HS-27A (cell line): ENCODE data around the gene ONECUT3.
"Not testable (repeated sequence)": the region's sequence is repeated elsewhere in the genome, so short reads cannot be mapped to it uniquely, and the experiment has no call there.

Experiments
- DNase-seq: peaks from one replicate; pipeline ENCODE4 v3.0.0-alpha.2; 2012; ENCODE audit warnings: low read depth, missing footprints

The ONECUT3 gene

DNA sequence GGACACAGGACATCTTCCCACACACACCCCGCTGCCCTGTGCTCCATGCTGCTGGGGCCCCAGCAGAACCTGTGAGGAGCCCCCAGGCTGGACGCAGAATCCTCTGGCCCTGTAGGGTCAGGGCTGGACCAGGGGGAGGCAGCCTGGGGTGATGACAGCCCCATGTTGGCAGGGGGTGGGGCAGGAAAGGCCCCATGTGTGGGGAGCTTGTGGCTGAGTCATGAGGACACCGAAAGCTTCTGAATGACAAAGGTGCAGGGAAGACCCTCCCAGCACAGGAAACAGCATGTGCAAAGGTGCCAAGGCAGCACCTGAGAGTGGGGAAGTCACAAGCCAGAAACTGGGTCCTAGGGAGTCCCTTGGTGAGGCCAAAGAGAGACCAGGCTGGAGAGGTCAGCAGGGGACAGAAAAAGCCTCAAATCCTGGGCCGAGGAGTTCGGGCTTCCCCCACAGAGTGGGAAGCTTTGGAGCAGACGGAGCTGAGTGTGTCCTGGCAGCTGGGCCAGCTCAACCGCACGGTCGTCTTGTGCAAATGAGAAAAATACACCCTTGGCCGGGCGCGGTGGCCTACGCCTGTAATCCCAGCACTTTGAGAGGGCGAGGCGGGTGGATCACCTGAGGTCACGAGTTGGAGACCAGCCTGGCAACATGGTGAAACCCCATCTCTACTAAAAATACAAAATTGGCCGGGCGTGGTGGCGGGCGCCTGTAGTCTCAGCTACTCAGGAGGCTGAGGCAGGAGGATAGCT is 41.3 kb downstream of the ONECUT3 start:
- no peak for DNase-seq

- DNase-seq = no peak
Measured at GRCh38 chr19:1796395-1797142, 43.3 kb downstream of the ONECUT3 start.

GRCh38 chr19:1797313-1797712 is 44.0 kb downstream of the ONECUT3 start:
- not testable (repeated sequence) for DNase-seq

- no peak for DNase-seq
Measured at GRCh38 chr19:1799695-1800342, 46.5 kb downstream of the ONECUT3 start.

DNA sequence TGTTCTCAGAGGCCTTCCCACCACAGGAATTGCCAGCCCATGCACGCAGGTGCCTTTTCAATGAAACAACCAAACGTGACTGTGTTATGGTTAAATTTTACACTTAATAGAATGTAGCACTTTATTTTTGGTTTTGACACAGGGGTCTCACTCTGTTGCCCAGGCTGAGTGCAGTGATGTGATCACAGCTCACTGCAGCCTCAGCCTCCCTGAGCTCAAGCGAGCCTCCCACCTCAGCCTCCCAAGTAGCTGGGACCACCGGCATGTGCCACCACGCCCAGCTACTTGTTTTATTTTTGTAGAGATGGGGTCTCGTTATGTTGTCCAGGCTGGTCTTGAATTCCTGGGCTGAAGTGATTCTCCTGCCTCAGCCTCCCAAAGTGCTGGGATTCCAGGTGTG is 51.6 kb downstream of the ONECUT3 start:
- no peak for DNase-seq

- DNase-seq = no peak
Measured at GRCh38 chr19:1805401-1806183, 52.3 kb downstream of the ONECUT3 start.

DNA sequence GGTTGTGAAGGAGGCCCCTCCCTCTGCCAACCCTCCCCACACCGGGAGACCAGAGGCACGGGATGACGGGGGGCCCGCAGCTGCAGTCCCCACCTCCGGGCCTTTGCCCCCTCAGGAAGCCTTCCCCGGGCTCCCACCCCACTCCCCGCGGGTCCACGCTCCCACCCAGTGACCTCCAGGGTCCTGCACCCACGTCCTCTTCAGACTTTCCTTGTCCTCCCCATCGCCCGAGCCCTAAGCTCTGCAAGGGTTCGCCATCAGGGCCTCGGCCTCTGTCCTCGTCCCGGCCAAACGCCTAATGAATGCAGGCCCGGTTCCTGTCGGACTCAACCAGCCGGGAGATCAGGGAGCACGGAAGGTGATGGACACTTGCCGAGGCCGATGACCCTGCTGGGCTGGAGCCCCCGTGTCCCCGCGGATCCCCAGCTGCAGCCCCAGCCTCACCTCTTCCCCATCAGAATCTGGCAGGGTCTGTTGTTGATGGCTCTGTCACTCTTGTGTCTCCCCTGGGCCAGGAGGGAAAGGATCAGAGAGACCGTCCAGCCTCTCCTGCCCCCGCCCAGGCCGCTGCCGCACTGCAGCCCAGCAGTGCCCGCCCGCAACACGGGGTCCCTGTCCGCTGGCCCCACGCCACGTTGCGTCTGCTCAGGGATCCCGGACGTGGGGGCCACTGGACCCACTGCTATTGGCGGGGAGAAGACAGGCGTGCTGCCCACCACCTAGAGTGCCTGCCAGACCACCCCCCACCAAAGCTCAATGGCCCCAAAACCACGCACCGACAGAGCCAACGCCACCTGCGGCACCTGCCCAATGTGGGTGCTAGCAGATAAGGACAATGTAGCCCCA is 53.1 kb downstream of the ONECUT3 start:
- no peak for DNase-seq

DNA sequence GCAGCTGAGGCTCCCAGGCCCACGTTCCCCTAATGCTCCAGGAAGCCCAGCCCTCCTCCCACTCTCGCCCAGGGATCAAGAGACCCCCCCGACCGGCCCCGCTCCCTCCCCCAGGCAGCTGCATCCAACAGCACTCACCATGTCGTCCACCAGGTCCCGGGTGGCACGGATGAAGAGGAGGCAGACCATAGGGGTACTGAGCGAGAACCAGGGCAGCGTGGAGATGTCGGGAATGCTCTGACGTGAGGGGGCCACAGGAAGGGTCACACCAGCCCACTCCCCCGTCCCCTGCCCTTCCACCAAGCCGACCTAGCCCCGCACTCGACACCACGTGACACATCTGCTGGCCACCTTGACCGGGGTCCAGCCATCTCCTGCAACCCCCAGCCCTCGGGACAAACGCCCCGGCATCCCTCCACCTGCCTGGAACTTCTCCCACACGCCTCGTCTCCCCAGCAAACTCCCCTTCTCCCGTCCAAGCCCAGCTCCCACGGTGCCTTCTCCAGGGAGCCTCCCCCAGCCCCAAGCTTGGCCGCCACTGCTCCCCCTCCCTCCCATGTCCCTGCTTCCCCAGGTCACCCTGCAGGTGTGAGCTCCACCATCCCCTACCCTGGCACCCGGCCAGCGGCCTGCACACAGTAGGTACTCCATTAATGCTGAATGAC is 53.9 kb downstream of the ONECUT3 start:
- DNase-seq = no peak

DNA sequence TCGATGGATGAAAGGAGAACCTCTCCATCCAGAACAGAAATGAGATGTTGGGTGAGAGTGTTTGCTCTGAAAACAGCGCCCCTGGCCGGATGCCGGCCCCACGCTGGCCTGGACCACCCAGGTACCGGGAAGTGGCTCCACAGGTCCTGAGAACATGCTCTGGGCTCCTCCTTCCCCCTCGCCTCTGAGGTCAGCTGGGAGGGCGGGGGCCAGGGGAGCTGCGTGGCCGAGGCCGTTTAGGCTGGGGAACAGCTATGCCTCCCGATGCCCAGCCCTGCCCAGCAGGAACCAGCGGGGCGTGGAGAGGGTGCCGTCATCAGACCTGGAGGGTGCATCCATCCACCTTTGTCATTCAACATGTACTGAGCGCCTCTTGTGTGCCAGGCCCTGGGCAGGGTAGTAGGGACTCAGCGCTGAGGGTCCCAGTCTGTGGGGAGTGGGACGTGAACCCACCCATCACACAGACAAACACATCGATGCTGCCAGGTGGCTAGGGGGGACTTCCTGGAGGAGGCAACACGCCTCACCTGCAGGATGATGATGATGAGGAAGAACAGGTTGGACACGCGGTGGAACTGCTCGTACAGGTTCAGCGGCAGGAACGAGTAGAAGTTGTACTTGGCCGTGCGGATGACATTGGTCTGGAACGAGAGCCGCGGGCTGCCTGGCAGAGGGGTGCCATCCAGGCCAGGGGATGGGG is 54.5 kb downstream of the ONECUT3 start:
- no peak for DNase-seq

GRCh38 chr19:1808395-1808731 is 55.1 kb downstream of the ONECUT3 start:
- DNase-seq = no peak

DNA sequence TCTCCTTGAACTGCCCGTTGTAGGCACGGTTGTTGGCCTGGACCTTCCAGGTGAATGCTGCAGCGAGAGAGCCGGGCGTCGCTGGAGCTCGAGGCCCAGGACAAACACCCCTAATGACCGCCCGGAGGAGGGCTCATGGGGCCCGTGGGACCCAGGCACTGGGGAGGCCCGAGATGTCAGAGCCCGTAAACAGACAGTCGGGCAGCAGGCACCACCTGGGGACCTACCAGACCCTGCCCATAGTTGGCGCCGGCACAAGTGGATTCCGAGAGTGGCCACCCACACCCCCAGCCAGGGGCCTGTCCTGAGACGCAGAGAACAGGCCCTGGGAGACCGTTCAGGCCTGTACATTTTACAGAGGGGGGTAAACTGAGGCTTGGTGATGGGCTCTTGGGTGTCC is 56.4 kb downstream of the ONECUT3 start:
- DNase-seq = no peak

- DNase-seq = no peak
Measured at GRCh38 chr19:1810439-1811160, 57.3 kb downstream of the ONECUT3 start.

DNA sequence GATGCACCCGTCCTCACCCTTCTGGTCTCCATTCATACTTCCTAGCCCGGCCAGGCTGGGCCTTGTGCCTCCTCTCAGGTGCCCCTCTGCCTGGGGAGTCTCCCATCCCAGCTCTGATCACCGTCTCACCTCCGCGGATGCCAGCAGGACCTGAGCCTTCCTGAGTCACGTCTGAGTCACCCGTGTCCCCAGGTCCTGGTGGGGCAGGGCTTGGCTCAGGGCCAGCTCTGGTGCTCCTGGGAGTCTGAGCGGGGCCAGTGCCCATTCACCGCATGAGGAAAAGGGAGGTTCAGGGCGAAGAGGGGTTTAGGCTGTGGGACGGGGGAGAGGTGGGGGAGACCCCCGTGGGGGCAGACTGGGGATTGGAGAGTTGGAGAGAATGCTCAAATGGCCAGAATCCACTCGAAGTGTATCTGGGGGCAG is 58.2 kb downstream of the ONECUT3 start:
- DNase-seq = no peak

DNA sequence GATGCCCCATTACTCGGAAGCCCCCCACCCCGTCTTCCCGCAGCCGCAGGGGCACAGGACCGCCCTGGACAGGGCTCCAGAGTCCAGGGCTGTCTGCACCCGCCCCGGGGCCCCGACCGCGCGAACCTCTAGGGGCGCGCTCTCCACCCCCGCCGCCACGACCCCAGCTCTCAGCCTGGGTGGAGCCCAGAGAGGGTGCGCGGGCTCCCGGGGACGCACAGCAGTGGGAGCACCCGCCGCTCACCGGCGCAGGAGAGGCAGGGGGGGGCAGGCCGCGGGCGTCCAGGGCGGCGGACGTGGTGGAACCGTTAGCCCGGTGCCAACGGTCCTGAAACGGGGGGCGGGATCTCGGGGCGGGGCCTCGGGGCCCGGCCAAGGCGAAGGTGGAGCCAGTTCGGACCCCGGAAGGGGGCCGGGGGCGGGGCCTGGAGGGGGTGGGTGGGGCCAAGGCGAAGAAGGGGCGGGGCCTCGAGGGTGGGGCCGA is 58.7 kb downstream of the ONECUT3 start, which contains the start of gene ATP8B3:
Gene ATP8B3, minus strand, starts transcription at position 335 of the 484 bp plus-strand sequence. CDS start 540 bp downstream, outside the sequence.
- DNase-seq = no peak

DNA sequence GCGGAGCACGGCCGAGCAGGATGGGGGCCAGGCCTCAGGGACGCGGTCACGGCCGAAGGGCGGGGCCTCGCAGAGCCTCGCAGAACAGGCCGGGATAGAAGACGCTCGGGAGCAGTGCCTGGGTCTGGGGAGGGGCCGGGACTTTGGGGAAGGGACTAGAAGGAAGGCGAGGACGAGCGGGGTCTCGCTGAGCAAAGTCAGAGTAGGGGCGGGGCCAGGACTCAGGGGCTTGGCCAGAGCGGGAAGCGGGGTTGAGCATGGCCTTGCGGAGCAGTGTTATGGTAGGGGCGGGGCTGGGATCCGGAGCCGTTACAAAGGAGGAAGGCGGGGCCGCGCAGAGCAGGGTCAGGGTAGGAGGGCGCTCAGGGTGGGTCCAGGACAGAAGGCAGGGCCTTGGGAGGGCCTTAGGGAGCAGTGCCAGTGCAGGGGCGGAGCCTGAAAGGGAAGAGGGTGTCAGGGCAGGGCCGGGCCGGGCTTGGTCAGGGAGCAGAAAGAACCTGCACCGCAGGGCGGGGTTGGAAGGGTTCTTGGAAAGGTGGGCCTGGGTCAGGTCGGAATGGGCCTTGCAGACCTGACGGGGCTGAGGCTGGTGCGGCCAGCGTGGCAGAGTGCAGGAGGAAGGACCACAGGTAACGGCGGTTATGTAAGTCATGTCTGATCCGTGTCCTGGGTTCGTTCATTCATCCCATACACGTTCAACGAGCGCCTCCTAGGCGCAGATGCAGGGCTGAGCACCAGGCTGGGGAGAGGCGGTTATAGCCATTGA is 59.3 kb downstream of the ONECUT3 start:
- peak; percentile 78 for DNase-seq

- DNase-seq = no peak
Measured at GRCh38 chr19:1813192-1814182, 60.2 kb downstream of the ONECUT3 start.

DNA sequence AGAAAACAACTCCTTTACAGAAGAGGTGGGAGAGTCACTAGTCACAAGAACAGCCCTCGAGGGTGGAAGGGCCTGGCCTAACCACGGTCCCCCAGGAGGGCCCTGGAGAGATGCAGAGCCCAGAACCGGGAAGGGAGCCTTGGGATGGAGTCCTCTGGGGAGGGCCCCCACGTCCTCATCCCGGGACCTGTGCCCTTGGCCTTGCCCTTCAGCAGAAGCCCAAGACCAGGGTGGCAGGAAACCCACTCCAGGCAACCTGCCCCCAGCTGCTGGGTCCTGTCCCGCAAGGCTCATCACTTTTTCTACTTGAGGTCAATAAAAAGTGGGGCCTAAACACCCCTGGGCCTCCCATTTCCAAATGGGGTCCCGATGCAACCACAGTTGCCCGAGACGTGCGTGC is 61.1 kb downstream of the ONECUT3 start:
- no peak for DNase-seq
